HG03575 (cell line): ENCODE results near the gene OSTM1.
"Not testable (repeated sequence)": the region's sequence is repeated elsewhere in the genome, so short reads cannot be mapped to it uniquely, and the experiment has no call there.

ENCODE experiments used
- ATAC-seq: cut with Tn5 transposase; IDR thresholded peaks from one replicate; pipeline ENCODE4 v1.9.1; 2021; ENCODE audit not compliant: unreplicated experiment, insufficient number of reproducible peaks, low FRiP score; ENCODE audit errors: extremely low read depth

OSTM1 gene

DNA sequence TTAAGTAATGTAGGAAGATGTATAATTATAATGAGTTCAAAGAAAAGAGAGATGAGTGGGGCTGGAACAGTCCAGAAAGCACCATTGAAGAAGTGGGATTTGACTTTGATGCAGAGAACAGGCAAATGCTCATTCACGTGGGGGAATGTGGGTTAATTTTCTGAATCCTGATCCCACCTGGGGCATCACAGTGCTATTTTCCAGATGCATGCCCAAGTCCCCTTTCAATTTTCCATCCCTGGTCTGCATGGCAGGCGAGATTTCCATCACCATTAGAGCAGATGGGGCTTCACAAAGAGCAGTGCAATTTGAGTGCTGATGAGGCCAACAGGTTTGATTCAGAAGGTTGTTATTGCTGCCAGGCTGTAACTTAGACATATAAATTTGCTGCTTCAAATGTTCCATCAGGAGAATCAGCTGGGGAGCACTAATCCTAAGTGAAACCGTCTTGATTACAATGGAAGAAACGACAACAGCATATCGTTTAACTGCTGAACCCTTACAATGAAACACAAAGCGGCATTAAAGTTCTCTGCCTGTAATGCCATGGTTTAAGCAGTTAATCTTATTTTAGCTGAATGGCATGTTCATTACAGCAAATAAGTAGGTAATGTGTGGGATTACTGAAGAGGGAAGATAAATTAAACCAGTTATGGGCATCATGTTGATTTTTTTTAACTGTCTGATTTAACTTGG lies 45.2 kb downstream of the OSTM1 start:
- no peak for ATAC-seq

DNA sequence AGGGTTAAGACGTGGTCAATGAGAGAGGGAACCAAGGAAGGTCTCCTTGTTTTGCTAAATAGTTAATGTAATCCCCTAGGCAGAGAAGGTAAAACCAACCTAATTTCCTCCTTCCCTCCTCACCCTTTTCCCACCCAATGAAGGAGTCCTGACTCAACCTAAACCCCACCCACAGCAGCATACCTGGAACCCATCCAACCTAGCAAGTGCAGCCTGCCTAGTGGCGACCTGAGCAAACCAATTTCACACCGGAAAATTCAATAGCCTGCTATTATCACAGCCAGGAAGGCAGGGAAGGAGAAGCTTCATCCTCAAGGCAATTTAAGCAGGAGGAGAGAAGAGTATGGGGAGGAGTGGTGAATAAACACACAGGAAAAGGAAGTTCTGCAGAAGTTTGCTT lies 46.9 kb downstream of the OSTM1 start:
- no peak for ATAC-seq

DNA sequence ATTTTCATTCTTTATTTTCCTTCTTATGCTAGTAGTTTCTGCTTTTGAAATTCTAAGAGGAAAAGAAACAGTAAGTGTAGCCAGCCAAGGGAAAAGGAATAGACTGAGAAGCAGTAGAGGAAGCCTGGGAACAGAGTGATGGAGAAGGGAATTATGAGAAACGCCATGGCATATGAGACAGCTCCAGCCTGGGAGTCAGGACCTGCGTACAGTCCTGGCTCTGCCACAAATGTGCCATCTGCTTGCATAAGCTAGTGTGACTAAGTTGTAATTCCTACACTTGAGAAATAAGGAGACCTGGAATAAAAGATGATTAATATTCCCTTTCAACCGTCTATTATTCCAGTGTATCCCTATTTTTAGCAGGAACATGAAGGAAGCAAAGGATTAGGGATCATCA lies 47.5 kb downstream of the OSTM1 start:
- ATAC-seq, result no peak

DNA sequence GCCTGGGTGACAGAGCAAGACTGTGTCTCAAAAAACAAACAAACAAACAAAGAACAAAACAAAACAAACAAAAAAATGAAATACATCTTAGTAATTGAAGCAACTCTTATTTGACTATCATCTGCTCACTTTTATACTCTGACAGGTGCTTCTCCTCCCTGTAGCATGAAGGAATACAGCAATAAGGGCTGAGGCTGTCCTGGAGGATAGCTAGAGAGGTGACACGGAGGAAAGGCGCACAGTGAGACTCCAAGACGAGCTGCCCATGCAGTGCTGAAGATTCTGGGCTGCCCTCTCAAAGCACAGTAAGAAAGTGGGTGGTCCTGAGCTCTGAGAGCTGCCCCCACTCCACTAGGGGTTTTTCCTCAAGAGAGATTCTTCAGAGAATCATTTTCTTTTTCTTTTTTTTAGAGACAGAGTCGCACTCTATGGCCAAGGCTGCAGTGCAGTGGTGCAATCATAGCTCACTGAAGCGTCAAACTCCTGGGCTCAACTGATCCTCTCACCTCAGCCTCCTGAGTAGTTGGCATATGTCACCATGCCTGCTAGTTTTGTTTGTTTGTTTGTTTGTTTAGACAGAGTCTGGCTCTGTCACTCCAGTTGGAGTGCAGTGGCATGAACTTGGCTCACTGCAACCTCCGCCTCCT lies 50.0 kb downstream of the OSTM1 start:
- no peak for ATAC-seq

DNA sequence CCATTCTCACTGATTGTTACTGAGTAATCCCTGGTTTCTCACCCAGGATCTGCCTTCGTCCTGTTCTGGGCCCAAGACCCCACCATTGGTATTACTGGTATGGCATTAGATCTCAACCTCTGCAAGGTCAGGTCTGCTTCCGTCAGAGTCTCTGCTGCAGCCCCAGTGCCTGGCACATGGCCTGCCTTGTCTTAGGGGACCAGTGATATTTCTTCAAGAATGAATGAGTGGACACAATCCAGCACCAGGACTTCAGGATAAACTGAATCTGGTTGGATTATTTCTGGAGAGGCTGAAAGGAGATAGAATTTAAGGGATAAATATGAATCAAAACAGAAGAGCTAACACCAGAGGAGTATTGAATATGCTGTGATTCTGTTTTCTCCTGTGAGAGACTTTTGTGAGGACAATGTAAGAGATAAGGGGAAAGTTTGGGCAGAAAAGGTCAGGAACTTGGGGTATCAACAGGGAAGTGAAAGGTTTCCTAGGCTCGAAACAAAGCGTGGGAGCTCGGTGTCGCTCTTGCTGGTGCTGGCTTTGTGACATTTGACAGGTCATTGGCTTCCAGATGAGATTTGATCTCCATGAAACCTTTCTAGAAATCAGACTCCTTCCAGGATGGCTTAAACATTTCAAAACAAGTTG lies 53.9 kb downstream of the OSTM1 start:
- no peak for ATAC-seq

DNA sequence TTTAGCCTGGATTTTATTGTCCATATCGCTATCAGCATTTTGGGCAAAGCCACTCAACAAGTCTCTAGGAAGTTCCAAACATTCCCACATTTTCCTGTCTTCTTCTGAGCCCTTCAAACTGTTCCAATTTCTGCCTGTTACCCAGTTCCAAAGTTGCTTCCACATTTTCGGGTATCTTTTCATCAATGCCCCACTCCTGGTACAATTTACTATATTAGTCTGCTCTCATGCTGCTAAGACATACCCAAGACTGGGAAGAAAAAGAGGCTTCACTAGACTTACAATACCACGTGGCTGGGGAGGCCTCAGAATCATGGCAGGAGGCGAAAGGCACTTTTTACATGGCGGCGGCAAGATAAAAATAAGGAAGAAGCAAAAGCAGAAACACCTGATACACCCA lies 58.3 kb downstream of the OSTM1 start:
- ATAC-seq, result not testable (repeated sequence)

DNA sequence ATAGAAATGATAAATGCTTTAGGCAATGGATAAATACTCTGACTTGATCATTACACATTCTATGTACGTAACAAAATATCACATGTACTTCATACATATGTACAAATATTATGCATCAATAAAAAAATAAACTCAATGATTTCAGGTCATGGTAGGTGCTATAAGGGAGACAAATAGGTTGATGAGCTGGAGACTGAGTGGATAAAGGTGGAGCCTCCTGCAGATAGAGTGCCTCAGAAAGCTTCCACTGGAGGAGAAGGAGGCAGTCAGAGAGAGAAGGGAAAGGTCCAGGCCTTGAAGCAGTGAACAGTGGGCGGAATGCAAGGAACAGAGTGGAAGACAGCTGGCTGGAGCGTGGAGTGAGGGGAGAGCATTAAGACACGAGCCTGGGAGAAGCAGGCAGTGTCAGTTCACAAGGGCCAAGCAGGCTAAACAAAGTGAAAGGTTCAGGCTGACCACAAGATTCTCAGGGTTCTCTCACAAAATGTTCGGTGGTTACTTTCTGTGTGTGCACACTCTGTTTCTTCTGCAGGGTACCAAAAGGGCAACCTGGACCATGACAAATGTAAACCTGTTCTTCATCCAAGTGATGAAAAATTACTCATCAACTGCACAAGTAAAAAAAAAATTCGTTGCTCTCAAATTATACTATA lies 60.6 kb downstream of the OSTM1 start:
- no peak for ATAC-seq

DNA sequence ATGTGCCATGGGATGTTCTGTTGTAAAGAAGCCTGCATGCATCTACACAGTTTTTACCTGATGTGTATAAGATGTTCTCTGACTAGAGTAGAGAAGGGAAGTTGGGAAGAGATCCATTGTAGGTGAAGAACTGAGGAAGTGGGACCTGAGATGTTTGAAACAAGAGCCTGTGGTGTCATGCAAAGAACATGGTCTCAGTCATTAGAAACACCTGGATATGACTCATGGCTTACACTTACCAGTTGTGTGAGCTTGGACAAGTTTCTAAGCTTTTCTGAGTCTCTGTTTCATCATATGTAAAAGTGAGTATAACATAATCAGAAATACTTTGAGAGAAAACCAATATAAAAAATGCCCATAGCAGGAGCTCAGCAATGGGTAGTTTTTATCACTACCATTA lies 64.6 kb downstream of the OSTM1 start:
- no peak for ATAC-seq

DNA sequence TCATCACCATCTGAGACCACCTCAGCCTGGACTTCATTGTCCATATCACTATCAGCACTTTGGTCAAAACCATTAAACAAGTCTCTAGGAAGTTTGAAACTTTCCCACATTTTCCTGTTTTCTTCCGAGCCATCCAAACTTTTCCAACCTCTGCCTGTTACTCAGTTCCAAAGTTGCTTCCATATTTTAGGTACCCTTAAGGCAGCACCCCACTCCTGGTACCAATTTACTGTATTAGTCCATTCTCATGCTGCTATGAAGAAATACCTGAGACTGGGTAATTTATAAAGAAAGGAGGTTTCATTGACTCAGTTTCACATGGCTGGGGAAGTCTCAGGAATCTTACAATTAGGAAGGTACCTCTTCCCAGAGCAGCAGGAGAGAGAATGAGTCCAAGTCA lies 65.3 kb downstream of the OSTM1 start:
- ATAC-seq, result not testable (repeated sequence)

DNA sequence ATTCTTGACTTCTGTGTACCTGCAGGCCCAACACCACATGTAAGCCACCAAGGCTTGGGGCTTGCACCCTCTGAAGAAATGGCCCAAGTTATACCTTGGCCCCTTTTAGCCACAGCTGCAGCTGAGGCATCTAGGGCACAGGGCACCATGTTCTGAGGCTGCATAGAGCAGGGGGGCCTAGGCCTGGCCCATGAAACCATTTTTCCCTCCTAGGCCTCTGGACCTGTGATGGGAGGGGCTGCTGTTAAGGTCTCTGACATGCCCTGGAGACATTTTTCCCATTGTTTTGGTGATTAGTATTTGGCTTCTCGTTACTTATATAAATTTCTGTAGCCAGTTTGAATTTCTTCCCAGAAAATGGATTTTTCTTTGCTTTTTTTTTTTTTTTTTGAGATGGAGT lies 66.2 kb downstream of the OSTM1 start:
- no peak for ATAC-seq

DNA sequence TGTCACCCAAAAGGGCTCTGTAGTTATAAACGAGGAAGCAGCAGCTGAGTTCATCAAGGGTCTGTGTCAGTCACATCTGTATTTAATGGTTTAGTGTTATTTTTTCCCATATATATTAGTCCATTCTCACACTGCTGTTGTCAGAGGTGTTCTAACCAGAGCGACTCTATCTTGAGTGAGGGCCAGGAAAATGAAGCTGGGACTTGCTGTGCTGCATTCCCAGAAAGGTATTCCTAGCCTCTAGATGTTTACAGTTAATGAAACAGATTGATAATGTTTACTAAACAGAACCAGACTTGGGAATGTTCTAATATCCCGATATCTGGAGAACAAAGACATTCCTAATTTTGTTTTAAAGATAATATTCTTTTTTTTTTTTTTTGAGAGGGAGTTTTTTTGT lies 68.6 kb downstream of the OSTM1 start:
- no peak for ATAC-seq

DNA sequence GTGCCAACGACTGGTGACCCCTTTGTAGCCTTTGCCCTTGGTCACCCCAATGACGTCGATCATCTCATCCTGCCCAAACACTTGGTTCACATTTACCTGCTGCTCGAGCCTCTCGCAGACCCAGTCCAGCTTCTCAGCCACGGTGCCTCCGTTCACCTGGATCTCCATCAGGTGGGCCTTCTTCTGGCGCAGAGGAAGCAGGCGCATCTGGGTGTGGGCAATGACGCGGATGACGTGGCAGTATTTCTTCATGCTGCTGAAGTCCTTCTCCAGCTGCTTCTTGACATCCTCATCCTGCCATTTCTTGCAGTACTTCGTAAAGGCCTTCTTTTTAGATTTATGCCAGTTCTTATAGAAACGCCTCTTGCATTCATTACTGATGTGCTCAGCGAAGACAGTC lies 69.7 kb downstream of the OSTM1 start:
- ATAC-seq, result no peak

DNA sequence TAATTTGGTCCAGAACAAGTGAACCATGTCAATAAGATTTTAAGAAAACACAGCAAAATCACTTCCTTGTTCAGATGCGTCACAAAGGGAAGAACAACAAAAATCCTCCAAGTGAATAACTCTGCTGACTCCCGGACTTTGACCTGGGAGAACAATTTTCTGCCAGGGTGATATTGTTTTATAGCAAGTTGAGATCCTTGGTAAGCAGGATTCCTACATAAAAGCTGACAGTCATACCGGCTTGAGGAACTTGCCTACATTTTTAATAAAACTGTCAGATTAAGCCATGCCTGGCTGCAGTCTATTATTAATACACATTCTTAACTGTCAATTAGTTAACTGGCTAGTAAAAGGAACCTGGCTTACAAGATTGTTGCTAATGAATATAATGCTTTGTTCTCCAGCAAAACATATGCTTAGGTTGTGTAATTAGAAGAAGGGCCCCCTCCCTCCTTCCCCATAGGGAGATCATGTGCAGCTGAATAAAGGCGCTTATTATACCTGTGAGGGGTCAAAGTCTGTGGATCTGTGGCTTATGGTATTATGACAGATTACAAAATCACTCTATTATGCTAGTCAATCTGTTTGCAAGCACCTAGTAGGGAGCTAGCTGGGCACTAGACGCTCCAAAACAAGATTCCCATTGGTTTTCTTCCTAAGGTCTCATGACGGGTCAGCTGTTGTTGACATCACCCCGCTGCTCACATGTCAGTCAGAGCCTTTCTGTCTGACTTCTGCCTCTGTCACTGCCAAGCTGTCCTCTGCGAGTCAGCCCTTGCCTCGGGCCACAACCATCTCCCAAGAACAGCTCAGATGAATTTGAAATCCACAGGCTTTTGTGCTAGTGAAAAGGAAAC lies 71.9 kb downstream of the OSTM1 start:
- ATAC-seq, result no peak

DNA sequence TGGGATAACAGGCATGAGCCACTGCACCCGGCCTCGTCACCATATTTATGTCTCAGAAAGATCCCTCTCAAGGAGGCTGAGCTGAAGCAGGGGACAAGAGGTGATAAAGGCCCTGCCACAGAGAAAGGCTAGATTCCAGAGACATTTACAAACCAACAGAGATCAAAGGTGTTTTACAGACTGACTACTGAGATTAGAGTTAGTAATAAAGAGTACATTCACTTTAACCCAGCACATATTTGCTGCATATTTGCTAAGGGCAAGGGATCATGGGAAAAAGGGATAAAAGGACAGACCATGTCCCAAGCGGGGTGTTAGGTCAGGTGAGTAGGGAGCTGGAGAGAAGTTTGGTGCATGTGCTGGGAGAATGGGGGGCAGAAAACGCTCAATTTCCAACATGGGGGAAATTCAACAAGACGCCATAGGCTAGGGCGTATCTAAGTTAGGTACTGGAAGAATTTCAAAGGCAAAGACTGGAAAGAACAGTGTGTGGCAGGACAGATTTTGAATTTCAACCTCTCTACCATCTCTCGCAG lies 72.8 kb downstream of the OSTM1 start:
- ATAC-seq, result no peak

DNA sequence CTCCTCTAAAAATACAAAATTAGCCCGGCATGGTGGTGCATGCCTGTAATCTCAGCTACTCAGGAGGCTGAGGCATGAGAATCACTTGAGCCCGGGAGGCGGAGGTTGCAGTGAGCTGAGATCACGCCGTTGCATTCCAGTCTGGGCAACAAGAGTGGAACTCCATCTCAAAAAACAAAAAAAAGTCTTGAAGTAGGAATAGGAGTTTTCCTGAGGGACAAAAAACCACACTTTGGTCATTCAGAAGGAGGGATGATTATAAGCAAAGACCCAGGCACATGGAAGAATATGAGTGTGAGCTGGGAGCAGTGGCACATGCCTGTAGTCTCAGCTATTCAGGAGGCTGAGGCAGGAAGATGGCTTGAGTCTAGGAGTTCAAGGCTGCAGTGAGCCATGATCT lies 74.3 kb downstream of the OSTM1 start:
- ATAC-seq, result not testable (repeated sequence)

DNA sequence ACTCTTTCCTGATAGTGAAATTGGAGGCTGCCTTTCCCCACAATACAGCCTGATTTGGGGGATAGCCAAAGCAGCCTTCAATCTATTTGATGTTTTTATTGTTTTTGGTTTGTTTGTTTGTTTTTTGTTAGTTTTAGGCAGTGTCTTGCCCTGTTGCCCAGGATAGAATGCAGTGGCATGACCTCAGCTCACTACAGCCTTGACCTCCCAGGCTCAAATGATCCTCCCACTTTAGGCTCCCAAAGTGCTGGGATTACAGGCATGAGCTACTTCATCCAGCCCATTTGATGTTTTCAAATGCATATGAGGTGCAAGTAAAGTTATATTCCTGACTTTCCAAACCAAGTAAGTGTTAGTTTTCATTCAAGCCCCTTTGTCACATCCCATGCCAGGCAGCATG lies 75.2 kb downstream of the OSTM1 start:
- ATAC-seq, result no peak

DNA sequence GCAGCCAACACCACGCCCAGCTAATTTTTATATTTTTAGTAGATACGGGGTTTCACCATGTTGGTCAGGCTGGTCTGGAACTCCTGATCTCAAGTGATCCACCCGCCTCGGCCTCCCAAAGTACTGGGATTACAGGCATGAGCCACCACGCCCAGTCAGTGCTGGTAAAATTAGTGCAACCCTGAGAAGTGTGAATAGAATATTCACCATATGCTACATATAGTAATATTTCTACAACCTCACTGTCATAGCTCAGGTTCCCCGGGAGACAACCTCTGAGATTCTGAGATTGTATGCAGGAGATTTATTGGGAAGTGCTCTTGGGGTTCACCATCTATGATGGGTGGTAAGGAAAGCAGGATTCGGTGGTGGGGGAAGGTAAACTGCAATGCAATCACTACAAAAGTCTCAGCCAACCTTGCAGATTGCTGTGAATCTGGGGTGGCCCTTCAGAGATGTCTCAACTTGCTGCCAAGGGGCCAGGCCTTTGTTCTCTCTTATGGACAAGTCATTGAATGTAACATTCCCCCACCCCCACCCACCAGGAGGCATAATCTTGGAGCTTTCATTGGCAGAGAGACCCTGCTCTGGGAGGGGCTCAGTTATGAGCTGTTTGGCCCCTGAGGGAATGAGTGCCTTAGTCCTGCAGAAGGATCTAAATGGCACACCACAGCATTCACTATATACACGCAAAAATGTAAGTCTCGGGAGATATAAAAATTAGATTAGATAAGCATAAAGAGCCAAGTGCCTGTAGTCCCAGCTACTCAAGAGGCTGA lies 82.6 kb downstream of the OSTM1 start:
- ATAC-seq, result no peak
